RWPE2 (cell line): ENCODE measurements around the gene MAN2B1.

Experiments
- ATAC-seq: fragments of 200-7000 bp; cut with Tn5 transposase; 3 replicates; pipeline ENCODE4 v1.9.1; 2021; ENCODE audit warnings: low read depth
- DNase-seq: peaks from one replicate; pipeline ENCODE4 v3.0.0-alpha.2; 2020; ENCODE audit warnings: low spot score
- H3K27ac ChIP-seq: fragments of 450-650 bp; 2 replicates; pipeline ENCODE4 v1.5.1; 2017; ENCODE audit warnings: mild to moderate bottlenecking; ENCODE audit not compliant: poor library complexity, severe bottlenecking
- H3K27me3 ChIP-seq: fragments of 250-450 bp; sonication (Bioruptor Pico); 2 replicates; pipeline ENCODE4 v1.5.1; 2021; ENCODE audit warnings: mild to moderate bottlenecking, moderate library complexity; ENCODE audit not compliant: insufficient read depth, poor library complexity, severe bottlenecking
- H3K36me3 ChIP-seq: fragments of 250-450 bp; sonication (Bioruptor Pico); 2 replicates; pipeline ENCODE4 v1.5.1; 2020; ENCODE audit warnings: low read depth, mild to moderate bottlenecking, moderate library complexity
- H3K4me1 ChIP-seq: fragments of 250-450 bp; sonication (Bioruptor Pico); 2 replicates; pipeline ENCODE4 v1.5.1; 2021; ENCODE audit warnings: mild to moderate bottlenecking, moderate library complexity; ENCODE audit not compliant: insufficient read depth, poor library complexity, severe bottlenecking
- H3K4me3 ChIP-seq: fragments of 250-450 bp; sonication (Bioruptor Pico); 2 replicates; pipeline ENCODE4 v1.5.1; 2021; ENCODE audit warnings: mild to moderate bottlenecking, moderate library complexity; ENCODE audit not compliant: severe bottlenecking
- H3K9me3 ChIP-seq: fragments of 250-450 bp; sonication (Bioruptor Pico); 2 replicates; pipeline ENCODE4 v1.5.1; 2021; ENCODE audit warnings: mild to moderate bottlenecking, moderate library complexity; ENCODE audit not compliant: severe bottlenecking
- TF ChIP-seq, protein P1 (sequence below): fragments of 450-650 bp; IDR thresholded peaks from one replicate; pipeline ENCODE4 v1.5.1; 2017; ENCODE audit warnings: mild to moderate bottlenecking, moderate library complexity; ENCODE audit not compliant: poor library complexity, severe bottlenecking

Gene MAN2B1

GRCh38 chr19:12675940-12676339 lies 9.4 kb upstream of the MAN2B1 start:
- H3K36me3 ChIP-seq = peaks cover 68% of the 10 kb centered on the region
- TF ChIP-seq, protein P1, sequence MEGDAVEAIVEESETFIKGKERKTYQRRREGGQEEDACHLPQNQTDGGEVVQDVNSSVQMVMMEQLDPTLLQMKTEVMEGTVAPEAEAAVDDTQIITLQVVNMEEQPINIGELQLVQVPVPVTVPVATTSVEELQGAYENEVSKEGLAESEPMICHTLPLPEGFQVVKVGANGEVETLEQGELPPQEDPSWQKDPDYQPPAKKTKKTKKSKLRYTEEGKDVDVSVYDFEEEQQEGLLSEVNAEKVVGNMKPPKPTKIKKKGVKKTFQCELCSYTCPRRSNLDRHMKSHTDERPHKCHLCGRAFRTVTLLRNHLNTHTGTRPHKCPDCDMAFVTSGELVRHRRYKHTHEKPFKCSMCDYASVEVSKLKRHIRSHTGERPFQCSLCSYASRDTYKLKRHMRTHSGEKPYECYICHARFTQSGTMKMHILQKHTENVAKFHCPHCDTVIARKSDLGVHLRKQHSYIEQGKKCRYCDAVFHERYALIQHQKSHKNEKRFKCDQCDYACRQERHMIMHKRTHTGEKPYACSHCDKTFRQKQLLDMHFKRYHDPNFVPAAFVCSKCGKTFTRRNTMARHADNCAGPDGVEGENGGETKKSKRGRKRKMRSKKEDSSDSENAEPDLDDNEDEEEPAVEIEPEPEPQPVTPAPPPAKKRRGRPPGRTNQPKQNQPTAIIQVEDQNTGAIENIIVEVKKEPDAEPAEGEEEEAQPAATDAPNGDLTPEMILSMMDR = no peak
- no peaks in the 10 kb centered on the region for H3K4me1 ChIP-seq

GRCh38 chr19:12675399-12675798 lies 8.9 kb upstream of the MAN2B1 start:
- Histone ChIP-seq H3K27ac (no peak overlapping the region), H3K4me1 (no peaks in the 10 kb centered on the region), H3K4me3 (no peak overlapping the region), H3K36me3 (peaks cover 71% of the 10 kb centered on the region), H3K9me3 (no peaks in the 10 kb centered on the region), H3K27me3 (no peaks in the 10 kb centered on the region)
- no peak for DNase-seq
- no peak for ATAC-seq
- TF ChIP-seq, protein P1 = no peak

More at GRCh38 chr19:12675940-12676339, 9.4 kb upstream of the MAN2B1 start:
- H3K27ac ChIP-seq = no peak overlapping the region
- no peaks in the 10 kb centered on the region for H3K27me3 ChIP-seq
- no peak overlapping the region for H3K4me3 ChIP-seq
- ATAC-seq (no peak), DNase-seq (no peak)
- H3K9me3 ChIP-seq = no peaks in the 10 kb centered on the region

DNA sequence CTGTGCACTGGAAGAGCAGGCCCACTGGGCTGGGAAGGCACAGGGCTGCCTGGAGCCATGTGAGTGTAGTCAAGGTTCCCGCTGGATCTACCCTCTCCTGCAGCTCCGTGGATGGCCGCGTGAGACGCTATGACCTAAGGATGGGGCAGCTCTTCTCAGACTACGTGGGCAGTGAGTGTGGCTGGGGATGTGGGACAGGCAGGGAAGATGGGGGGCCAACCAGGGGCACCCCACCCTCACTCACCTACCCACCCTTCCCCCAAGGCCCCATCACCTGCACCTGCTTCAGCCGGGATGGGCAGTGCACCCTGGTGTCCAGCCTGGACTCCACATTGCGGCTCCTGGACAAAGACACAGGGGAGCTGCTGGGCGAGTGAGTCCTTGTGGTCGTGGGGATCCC lies 6.2 kb upstream of the MAN2B1 start:
- Histone ChIP-seq H3K27me3 (no peaks in the 10 kb centered on the region), H3K27ac (no peak overlapping the region), H3K9me3 (no peaks in the 10 kb centered on the region), H3K36me3 (peaks cover 58% of the 10 kb centered on the region), H3K4me1 (no peaks in the 10 kb centered on the region), H3K4me3 (no peak overlapping the region)
- TF ChIP-seq, protein P1 = no peak
- ATAC-seq (no peak), DNase-seq (no peak)

GRCh38 chr19:12670159-12670928 lies 3.8 kb upstream of the MAN2B1 start:
- ATAC-seq (no peak), DNase-seq (no peak)
- no peaks in the 10 kb centered on the region for H3K9me3 ChIP-seq
- TF ChIP-seq, protein P1 = no peak
- H3K36me3 ChIP-seq = peaks cover 36% of the 10 kb centered on the region
- no peaks in the 10 kb centered on the region for H3K4me1 ChIP-seq
- H3K27ac ChIP-seq = peak overlapping the region; percentile 76
- H3K27me3 ChIP-seq = no peaks in the 10 kb centered on the region
- H3K4me3 ChIP-seq = peak overlapping the region; percentile 82
